Stomach (tissue), 4 donors: ENCODE measurements around the gene CHST9.

Experiments
- POLR2A ChIP-seq, 4 donors: fragments of 450-650 bp; IDR thresholded peaks; one replicate each; pipeline ENCODE4 v1.6.1; 2016; ENCODE audit warnings: antibody characterized with exemption in 4 of 4, control low read depth in 2 of 4, mild to moderate bottlenecking in 1 of 4, moderate library complexity in 1 of 4
- POLR2AphosphoS5 ChIP-seq, 3 donors: sonication (generic); formaldehyde crosslinking; IDR thresholded peaks; one replicate each; pipeline ENCODE4 v1.6.1; 2016; ENCODE audit warnings: antibody characterized with exemption in 3 of 3
- TF ChIP-seq, protein P1 (sequence below), 7 experiments: fragments of 450-650 bp in 4 of 7; fragments of 200-600 bp in 3 of 7; sonication (generic) in 3 of 7; IDR thresholded peaks; one replicate each; pipeline ENCODE4 v1.5.1; 2016 to 2019; ENCODE audit warnings: antibody characterized with exemption in 7 of 7, control low read depth in 2 of 7, mild to moderate bottlenecking in 1 of 7

DNA sequence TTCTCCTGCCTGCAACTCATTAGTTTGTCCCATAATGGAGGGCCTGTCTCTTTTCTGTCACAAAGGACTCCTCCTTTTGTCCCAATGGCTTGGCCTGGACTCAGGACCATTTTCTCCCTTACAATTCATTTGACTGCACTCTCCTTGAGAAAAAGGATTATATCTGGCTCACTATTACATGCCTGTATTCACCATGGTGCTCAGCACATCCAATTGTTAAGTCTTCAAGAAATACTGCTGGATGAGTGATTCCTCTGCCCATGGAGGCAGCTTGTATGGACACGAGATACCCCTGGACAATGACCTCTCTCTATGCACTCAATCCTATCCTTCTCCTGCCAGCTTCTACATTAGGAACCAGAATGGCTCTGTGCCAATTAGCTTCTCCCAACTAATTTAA lies 47.0 kb downstream of the CHST9 start:
- TF ChIP-seq POLR2AphosphoS5 (IDR thresholded peaks at IDR 0.05) (no peak), POLR2A (IDR thresholded peaks at IDR 0.05) (no peak)
- TF ChIP-seq, protein P1, sequence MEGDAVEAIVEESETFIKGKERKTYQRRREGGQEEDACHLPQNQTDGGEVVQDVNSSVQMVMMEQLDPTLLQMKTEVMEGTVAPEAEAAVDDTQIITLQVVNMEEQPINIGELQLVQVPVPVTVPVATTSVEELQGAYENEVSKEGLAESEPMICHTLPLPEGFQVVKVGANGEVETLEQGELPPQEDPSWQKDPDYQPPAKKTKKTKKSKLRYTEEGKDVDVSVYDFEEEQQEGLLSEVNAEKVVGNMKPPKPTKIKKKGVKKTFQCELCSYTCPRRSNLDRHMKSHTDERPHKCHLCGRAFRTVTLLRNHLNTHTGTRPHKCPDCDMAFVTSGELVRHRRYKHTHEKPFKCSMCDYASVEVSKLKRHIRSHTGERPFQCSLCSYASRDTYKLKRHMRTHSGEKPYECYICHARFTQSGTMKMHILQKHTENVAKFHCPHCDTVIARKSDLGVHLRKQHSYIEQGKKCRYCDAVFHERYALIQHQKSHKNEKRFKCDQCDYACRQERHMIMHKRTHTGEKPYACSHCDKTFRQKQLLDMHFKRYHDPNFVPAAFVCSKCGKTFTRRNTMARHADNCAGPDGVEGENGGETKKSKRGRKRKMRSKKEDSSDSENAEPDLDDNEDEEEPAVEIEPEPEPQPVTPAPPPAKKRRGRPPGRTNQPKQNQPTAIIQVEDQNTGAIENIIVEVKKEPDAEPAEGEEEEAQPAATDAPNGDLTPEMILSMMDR (IDR thresholded peaks at IDR 0.05) = no peak
